RCC 7860 (cell line): Measurements from ENCODE around the gene RAB4B.
"Not testable (repeated sequence)": the region's sequence is repeated elsewhere in the genome, so short reads cannot be mapped to it uniquely, and the experiment has no call there.

Experiments used
- DNase-seq: peaks from one replicate; pipeline ENCODE4 v3.0.0-alpha.2; 2015; ENCODE audit warnings: low spot score
- FAIRE-seq: peaks from 2 replicates; lab custom pipeline; 2012; peaks lifted over from hg19 to GRCh38; lab: Jason Lieb, UNC

RAB4B gene

GRCh38 chr19:40750058-40750873 is 27.8 kb upstream of the RAB4B start, which contains the start of gene ACTMAP:
ACTMAP (minus strand) TSS chr19:40750477; CDS start chr19:40749803, 674 bp downstream.
- DNase-seq = peak; percentile 99
- peak; percentile 93 for FAIRE-seq

- FAIRE-seq = peak; percentile 40
- peak; percentile 88 for DNase-seq
Measured at GRCh38 chr19:40750874-40751537, 27.0 kb upstream of the RAB4B start, which contains the start of gene SNRPA. SNRPA (plus strand) TSS chr19:40751203; CDS start chr19:40751409, 206 bp downstream.

- no peak for FAIRE-seq
Measured at GRCh38 chr19:40752257-40752781, 25.7 kb upstream of the RAB4B start.

GRCh38 chr19:40754611-40755247 is 23.3 kb upstream of the RAB4B start:
- DNase-seq = no peak
- no peak for FAIRE-seq

More at GRCh38 chr19:40752257-40752781, 25.7 kb upstream of the RAB4B start:
- no peak for DNase-seq

GRCh38 chr19:40755248-40755624 is 22.8 kb upstream of the RAB4B start:
- FAIRE-seq (no peak), DNase-seq (no peak)

GRCh38 chr19:40755791-40756190 is 22.3 kb upstream of the RAB4B start:
- no peak for DNase-seq
- no peak for FAIRE-seq

GRCh38 chr19:40756502-40757110 is 21.4 kb upstream of the RAB4B start:
- no peak for FAIRE-seq
- no peak for DNase-seq

- DNase-seq (no peak), FAIRE-seq (no peak)
Measured at GRCh38 chr19:40758491-40758890, 19.6 kb upstream of the RAB4B start.

- DNase-seq = no peak
- no peak for FAIRE-seq
Measured at GRCh38 chr19:40759352-40759751, 18.7 kb upstream of the RAB4B start.

GRCh38 chr19:40762754-40763470 is 15.1 kb upstream of the RAB4B start:
- no peak for FAIRE-seq
- no peak for DNase-seq

- FAIRE-seq (no peak), DNase-seq (no peak)
Measured at GRCh38 chr19:40763526-40763925, 14.5 kb upstream of the RAB4B start.

GRCh38 chr19:40763963-40764362 is 14.1 kb upstream of the RAB4B start:
- DNase-seq (no peak), FAIRE-seq (no peak)

- not testable (repeated sequence) for DNase-seq, FAIRE-seq
Measured at GRCh38 chr19:40766385-40766784, 11.7 kb upstream of the RAB4B start.

GRCh38 chr19:40768869-40769268 is 9.2 kb upstream of the RAB4B start:
- FAIRE-seq = no peak
- no peak for DNase-seq

GRCh38 chr19:40771101-40771862 is 6.8 kb upstream of the RAB4B start:
- FAIRE-seq = not testable (repeated sequence)
- DNase-seq = peak; percentile 3

GRCh38 chr19:40774916-40775631 is 3.0 kb upstream of the RAB4B start, which contains the start of gene MIA:
MIA (plus strand) TSS chr19:40775521; CDS start chr19:40775543, 22 bp downstream.
- no peak for FAIRE-seq
- no peak for DNase-seq

- DNase-seq (no peak), FAIRE-seq (no peak)
Measured at GRCh38 chr19:40775632-40776022, 2.4 kb upstream of the RAB4B start.

GRCh38 chr19:40776364-40776763 is 1.7 kb upstream of the RAB4B start:
- FAIRE-seq (no peak), DNase-seq (no peak)
